ENCODE data around the gene ADD2.
"Not testable (repeated sequence)": the region's sequence is repeated elsewhere in the genome, so short reads cannot be mapped to it uniquely, and the experiment has no call there.

Gene ADD2

DNA sequence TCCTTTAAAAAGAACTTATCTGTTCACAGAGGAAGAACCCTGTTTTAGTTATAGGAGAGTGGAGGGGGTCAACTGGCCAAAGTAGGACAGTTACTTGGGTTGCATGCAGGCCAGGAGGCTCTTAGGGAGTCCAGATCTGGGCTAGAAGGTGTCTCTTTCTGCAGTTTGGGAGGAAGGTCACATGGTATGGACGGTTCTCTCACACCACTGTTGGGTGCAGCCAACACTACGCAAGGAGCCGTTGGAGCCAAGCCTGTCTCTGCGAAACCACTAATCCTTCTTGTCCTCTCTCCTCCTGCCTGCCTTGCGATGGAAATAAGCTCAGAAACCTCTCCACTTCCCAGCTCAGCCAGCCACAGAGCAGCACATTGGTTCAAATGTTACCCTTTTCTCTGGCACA is 108.4 kb downstream of the ADD2 start:
- H3K4me3 ChIP-seq (ENCODE audit: low read length), result no peak overlapping the region
- no peak for DNase-seq (ENCODE audit: low read depth, low spot score)

DNA sequence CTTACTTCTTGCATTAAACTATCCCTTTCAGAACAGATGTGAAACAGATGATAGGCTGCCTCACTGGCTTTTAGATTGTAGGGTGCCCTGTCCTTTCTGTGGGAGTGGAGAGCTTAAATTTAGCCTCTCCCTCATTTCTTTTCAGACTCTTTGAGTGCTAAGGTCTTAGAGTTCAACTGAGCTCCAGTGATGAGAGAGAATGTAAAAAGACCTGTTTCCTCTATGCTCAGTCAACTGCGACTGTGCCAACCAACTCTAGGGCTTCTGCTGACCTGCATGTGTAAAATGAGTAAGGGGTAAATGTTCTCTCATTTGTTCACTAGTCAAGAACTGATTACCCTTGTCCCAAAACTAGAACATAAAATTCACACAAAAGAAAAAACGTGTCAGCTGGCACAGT is 109.5 kb downstream of the ADD2 start:
- DNase-seq (ENCODE audit: low read depth, low spot score), result no peak
- H3K4me3 ChIP-seq (ENCODE audit: low read length), result no peak overlapping the region

DNA sequence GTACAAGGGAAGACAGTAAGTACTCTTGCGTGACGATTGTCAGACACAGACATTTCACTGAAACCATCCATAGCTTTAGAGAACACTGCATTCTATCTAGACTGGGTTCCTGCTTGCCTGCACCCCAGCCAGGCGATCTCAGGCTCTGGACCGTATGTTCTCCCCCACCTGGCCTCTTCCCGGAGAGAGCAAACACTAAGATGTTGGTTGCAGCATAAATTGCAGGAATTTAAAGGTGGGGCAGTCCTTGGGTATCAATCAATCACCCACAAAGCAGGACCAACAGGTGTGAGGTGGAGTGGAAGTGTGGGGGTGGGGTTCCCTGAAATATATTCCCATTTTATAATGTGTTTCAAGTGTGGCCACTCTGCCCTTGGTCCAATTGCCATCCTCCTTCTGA is 110.8 kb downstream of the ADD2 start:
- no peak overlapping the region for H3K4me3 ChIP-seq (ENCODE audit: low read length)

DNA sequence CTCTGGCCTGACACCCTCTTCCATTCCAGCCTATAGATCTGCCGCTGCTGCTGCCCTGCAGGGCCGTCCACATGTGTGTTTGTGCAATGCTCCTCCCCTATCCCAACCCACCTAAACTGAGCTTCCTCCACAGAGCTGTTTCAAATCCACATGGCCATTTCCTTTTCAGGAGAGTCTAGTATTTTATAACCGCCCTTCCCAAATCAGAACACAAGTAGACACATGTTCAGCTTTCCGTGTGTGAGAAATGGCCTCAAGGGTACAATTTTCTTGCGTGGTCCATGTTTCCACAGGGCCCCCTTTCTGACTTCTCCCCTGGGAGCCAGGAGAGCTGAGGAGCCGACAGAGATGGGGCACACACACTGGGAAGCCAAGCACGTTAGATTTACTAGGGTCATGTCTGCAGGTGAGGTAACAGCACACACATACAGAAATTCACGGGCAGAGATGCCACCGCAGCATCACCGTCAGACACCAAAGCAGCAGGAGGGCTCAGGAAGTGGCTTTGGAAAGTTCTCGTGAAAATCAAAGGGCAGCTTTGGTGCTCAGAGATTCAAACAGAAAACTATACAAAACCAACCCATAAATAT is 111.5 kb downstream of the ADD2 start:
- H3K4me3 ChIP-seq (ENCODE audit: low read length), result no peak overlapping the region
- DNase-seq (ENCODE audit: low read depth, low spot score), result peak; percentile 89

More for the DNA sequence above, 110.8 kb downstream of the ADD2 start:
- DNase-seq (ENCODE audit: low read depth, low spot score), result no peak

DNA sequence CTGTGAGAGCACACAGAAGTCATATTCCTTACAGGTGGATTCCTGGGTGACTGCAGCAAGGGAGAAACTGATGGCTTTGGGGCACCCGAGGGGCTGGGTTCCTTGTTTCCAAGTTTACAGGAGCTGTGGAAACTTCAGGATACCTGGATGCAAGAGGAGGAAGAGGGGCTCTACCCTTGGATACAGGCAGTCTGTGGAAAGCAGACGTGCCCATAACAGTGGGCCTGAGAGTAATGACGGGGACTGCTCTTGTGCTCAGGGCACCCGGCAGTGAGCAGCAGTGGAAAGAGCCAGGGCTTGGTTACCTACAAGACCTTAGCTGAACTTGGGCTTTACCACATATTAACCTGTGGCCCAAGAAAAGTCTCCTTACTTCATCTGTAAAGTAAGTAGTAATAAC is 112.2 kb downstream of the ADD2 start:
- DNase-seq (ENCODE audit: low read depth, low spot score), result no peak
- no peak overlapping the region for H3K4me3 ChIP-seq (ENCODE audit: low read length)

DNA sequence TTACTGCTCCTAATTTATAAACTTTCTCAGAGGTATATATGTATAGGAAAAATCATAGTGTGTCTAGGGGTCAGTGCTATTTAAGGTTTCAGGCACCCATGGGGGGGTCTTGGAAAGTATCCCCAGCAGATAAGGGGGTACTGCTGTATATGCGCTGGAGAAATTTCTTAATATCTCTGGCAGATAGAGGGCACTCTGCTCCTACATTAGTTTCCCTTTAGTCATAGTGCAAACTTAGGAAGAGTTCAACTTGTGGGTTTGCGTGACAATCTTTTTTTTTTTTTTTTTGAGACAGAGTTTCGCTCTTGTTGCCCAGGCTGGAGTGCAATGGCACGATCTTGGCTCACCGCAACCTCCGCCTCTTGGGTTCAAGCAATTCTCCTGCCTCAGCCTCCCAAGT is 112.8 kb downstream of the ADD2 start:
- peak; percentile 57 for DNase-seq (ENCODE audit: low read depth, low spot score)

DNA sequence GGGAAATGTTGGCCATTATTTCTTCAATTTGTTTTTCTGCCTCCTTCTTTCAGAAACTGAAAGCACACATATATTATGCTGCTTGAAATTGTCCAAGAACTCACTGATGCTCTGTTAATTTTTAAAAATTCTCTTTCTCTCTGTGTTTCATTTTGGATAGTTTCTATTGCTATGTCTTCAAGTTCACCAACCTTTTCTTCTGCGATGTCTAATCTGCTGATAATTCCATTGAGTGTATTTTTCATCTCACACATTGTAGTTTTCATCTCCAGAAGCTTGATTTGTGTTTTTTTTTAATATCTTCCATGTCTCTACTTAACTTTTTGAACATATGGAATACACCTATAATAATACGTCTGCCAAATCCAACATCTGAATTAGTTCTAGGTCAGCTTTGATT is 116.3 kb downstream of the ADD2 start:
- DNase-seq (ENCODE audit: low read depth, low spot score), result no peak
- no peak overlapping the region for H3K4me3 ChIP-seq (ENCODE audit: low read length)

More for the DNA sequence above, 112.8 kb downstream of the ADD2 start:
- not testable (repeated sequence) for H3K4me3 ChIP-seq (ENCODE audit: low read length)

DNA sequence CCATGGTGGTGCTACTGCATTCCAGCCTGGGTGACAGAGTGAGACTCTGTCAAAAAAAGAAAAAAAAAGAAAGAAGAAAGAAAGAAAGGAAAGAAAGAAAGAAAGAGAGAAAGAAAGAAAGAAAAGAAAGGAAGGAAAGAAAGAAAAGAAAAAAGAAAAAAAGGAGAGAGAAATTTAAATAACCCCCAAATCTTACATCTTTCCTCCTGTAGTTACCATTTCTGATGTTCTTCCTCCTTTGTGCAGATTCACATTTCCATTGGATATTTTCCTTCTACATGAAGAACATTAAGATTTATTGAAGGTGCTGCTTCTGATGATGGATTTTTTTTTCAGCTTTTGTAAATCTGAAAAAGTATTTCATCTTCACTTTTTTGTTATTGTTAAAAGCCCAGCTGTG is 117.0 kb downstream of the ADD2 start:
- no peak overlapping the region for H3K4me3 ChIP-seq (ENCODE audit: low read length)
- no peak for DNase-seq (ENCODE audit: low read depth, low spot score)

DNA sequence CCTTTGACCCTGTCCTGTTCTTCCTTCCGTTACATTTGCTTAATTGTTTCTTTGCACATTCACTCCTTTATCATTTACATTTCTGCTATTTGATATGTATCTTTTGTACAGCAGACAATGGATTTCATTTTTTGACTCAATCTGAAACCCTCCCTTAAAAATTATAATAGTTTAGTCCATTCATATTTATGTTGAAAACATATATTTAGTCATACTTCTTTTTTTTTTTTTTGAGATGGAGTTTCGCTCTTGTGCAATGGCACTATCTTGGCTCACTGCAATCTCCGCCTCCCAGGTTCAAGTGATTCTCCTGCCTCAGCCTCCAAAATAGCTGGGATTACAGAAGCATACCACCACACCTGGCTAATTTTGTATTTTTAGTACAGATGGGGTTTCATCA is 119.0 kb downstream of the ADD2 start:
- DNase-seq (ENCODE audit: low read depth, low spot score), result no peak
- H3K4me3 ChIP-seq (ENCODE audit: low read length), result no peak overlapping the region

DNA sequence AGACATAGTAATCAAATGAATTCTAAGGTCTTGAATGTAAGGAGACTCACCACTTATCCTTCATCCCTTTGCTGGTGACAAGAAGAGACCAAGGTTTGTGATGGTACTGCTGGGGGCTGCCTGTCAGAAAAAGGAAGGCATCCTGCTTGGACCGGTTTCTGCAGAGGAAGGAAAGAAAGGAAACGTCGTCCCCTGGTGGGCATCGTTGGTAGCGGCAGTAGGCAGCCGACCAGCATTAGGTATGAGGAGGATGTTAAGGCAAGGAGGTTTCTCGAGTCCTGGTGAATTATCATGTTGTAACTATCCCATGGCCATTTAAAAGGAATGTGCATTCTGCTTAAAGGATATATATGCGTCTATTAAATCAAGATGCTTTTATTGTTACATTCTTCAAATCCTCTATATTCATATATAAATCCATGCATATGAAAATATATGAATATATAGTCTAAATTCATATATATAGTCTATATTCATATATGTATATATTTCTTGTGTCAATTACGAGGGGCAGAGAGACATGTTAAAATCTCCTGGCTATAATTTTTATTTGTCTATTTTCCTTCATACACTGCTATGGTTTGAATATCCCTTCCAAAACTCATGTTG is 120.0 kb downstream of the ADD2 start:
- peak; percentile 58 for DNase-seq (ENCODE audit: low read depth, low spot score)
- H3K4me3 ChIP-seq (ENCODE audit: low read length), result no peak overlapping the region

DNA sequence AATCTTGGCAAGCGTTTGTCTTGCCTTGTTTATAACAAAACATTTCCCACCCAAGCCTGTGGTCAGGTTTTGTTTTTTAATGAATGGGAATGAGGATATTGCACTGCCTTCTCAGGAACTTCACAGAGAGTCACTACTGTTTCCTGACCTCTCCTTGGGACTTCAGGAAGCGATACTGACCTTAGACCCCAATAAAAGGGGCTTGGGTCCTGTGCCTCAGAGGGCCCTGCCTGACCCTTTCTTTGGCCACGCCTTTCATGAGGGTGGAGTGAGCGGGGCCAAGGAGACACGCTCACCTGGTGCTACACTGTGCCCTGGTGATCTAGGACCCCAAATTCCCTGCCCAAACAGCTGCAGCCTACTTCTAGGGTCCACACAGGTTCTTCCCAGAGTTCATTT is 121.6 kb downstream of the ADD2 start:
- DNase-seq (ENCODE audit: low read depth, low spot score), result no peak
- H3K4me3 ChIP-seq (ENCODE audit: low read length), result no peak overlapping the region

DNA sequence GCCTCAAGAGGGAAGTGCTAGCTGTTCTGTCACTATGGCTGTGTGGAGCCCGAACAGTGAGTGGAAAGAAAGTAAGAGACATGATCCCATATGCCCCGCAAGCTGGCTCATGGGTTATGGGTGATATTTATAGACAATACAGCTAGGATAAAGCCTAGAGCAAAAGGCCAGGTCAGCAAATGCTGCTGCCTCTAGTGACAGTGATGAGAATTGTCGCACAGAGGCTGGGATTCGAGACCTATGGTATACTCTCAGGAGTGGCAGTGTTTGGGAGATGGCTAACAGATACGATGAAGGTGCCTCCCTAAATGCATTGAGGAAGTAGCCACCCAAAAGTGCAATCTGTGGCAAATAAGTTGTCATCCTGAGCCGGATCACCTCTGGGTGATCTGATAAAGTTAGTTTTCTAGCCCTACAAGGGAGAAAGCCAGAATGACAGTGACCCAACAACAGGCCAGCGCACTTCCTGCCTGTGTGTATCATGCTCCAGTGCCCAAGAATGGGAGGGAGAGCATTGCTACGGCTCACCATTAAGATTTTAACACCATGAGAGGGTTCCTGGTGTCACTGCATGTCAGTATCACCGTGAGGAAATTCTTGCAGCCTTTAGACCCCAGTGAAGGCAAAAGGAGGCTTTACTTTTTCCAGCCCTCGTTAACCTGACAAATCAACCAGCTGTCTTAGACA is 122.1 kb downstream of the ADD2 start:
- no peak for DNase-seq (ENCODE audit: low read depth, low spot score)
- H3K4me3 ChIP-seq (ENCODE audit: low read length), result no peak overlapping the region

DNA sequence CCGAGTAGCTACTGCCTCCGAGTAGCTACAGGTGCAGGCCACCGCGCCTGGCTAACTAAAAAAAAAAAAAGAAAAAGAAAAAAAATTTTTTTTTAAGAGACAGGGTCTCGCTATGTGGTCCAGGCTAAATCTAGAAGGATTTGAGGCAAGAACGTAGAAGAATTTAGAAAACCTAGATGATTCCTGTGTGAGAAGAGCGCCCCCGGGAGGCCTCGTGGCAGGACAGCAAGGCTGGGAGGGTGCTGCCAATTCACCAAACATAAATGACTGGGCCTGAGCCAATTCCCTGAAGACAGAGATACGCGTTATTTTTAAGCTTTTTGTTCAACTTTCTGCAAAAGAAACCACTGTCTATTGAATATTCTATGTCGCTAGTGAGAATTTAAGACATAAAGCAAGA is 124.3 kb downstream of the ADD2 start:
- H3K4me3 ChIP-seq (ENCODE audit: low read length), result no peak overlapping the region
- no peak for DNase-seq (ENCODE audit: low read depth, low spot score)

DNA sequence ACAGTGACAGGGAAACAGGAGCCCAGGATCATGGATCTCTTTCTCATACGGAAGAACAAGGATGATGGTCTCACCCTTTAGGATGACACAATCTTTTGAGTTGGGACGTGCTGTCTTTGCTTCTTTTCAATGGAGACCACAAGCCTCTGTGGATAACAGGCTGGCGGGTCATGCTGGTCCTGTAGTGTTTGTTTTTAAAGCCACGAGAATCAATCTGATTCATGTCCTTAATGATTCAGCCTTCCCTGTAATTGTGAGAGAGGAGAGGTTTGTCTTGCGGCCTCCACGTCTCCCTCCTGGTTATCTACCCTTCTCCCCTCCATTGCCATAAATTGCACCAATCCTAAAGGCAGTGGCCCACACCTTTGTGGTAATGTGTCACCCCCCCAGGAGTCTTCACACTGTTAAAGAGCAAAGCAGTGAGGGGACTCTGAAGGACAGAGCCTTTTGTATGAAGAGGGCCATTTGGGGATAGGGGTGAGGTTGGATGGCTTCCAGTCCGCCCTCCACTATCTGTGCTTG is 126.7 kb downstream of the ADD2 start:
- no peak overlapping the region for H3K4me3 ChIP-seq (ENCODE audit: low read length)
- no peak for DNase-seq (ENCODE audit: low read depth, low spot score)

DNA sequence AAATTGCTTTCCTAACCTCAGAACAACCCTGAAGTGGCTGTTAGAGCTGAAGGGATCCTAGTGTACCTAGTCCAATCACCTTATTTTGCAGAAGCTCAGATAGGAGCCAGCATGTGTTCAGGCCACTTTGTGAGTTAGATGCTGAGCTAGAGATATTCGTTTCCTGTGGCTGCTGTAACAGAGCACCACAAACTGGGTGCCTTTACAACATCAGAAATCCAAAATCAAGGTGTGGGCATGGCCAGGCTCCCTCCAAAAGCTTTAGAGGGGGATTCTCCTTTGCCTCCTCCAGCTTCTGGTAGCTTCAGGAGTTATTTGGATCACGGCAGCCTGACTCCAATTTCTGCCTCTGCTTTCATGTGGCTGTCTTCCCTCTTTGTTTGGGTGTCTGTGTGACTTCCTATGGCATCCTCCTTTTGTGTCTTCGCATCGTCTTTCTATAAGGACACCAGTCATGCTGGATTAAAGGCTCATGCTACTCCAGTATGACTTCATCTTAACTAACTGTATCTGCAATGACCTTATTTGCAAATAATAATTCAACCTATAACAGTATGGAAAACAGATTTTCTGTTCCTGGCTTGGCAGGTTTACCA is 128.1 kb downstream of the ADD2 start:
- no peak overlapping the region for H3K4me3 ChIP-seq (ENCODE audit: low read length)
- DNase-seq (ENCODE audit: low read depth, low spot score), result no peak

DNA sequence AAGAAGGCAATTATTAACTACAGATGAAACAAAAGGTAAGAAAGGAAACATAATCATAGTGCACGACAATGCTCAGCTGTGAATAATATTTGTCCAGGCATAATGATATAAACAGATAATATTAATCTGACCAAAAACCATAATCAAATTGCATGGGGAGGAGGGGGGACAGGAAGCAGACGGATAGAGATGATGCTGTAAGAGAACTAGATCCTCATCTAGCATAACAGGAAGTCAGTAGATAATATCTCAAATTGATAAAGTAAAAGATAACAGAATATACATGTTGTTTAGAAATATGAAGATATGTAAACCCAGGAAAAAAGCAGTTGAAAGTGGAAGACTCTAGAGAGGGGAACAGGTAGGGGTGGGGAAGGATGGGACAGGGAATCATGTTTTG is 129.4 kb downstream of the ADD2 start:
- H3K4me3 ChIP-seq (ENCODE audit: low read length), result no peak overlapping the region

DNA sequence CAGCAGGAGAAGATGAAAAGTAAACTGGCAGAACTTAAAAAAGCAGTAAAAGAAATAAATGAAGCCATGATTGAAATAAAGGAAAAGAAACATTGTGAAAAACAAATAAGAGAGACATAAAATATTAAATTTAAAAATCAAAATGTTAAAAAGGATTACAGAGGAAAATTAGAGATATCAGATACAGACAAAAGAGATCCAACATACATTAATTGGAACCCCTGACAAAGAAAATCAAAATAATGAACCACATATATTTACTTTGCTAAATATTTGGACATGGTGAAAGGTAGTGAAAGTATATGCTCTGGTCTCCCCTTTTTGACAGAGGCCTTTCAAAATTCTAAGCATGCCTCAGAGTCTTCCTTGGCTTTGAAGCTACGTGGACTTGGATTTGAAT is 134.5 kb downstream of the ADD2 start:
- no peak for DNase-seq (ENCODE audit: low read depth, low spot score)
- no peak overlapping the region for H3K4me3 ChIP-seq (ENCODE audit: low read length)

More for the DNA sequence above, 129.4 kb downstream of the ADD2 start:
- no peak for DNase-seq (ENCODE audit: low read depth, low spot score)

DNA sequence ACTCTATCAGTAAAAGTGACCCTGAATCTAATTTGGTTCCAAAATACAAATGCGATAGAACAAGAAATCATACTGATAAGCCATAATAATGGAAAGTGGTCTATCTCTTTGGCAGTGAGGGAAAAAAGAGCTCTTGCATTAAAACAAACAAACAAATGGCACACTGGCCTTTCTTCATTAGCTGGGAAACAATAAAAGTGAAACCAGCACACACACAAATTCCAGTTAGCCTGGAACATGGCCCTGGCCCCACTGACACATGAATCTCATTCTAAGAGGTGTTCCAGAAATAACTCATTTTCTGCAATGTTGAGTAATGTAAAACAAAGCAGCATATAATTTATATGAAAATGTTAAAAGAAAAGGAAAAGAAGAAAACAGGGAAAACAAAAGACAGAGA is 135.0 kb downstream of the ADD2 start:
- no peak for DNase-seq (ENCODE audit: low read depth, low spot score)
- no peak overlapping the region for H3K4me3 ChIP-seq (ENCODE audit: low read length)

DNA sequence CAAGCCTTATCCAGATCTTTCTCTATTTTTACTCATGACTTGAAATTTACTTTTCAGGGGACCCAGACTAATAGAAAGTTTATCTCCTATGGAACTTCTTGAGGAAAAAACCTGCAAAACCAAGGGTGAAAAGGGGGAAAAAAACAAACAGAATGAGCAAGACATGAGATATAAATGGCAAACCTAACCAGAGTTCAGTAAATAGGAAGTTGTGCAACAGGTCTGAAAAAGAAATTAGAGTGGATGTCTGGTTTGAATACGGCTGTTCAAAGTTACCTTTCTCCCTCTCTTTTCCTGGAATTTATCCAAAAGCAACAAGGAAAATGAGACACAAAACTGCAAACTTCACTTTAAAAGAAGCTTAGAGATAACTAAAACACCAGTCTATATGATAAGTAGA is 135.6 kb downstream of the ADD2 start:
- no peak for DNase-seq (ENCODE audit: low read depth, low spot score)
- no peak overlapping the region for H3K4me3 ChIP-seq (ENCODE audit: low read length)

DNA sequence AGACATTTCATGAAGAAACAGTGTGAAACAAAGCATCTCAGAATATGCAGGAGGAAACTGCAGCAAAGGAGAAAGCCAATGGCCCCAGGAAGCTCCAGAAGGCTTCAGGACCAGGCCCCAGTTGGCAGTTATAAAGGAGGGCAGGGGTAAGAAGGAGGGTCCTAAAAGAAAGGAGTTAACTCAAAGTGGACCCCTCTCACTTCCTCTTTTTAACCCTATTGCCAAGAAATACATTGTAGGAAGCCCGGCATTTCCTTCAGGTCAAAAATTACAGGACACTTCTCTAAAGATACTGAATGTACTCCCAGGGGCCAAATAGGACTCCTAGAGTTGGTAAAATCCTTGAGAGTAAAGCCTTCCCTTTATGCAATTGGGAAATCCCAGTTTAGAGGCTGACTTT is 137.2 kb downstream of the ADD2 start:
- DNase-seq (ENCODE audit: low read depth, low spot score), result no peak
- no peak overlapping the region for H3K4me3 ChIP-seq (ENCODE audit: low read length)

Measured in Jurkat, Clone E6-1 (cell line).